ENCODE data around the gene GPR155. TPM values are rescaled to one million over a fixed set of nuclear protein-coding genes. Genes with fewer than 3 reads are reported as not detected.

GPR155 gene
- total and polyA plus RNA-seq, 2 experiments from 2014 or later = 1.2 to 1.3 TPM

- Histone ChIP-seq H3F3A (replicated peaks; ENCODE audit: low read depth) (no peaks in the 10 kb centered on the region), H3K4me1 (ENCODE audit: insufficient read depth) (no peaks in the 10 kb centered on the region), H2AFZ (no peak overlapping the region), H3K79me2 (replicated peaks; ENCODE audit: insufficient read depth) (no peaks in the 10 kb centered on the region), H3K9me2 (ENCODE audit: insufficient read depth) (no peaks in the 10 kb centered on the region), H3K4me3 (no peak overlapping the region), H3K4me2 (no peak overlapping the region), H3K27ac (ENCODE audit: low read depth) (no peak overlapping the region), H4K20me1 (replicated peaks; ENCODE audit: insufficient read depth) (no peaks in the 10 kb centered on the region), H3K27me3 (ENCODE audit: insufficient read depth) (no peaks in the 10 kb centered on the region), H3K36me3 (ENCODE audit: insufficient read depth) (no peaks in the 10 kb centered on the region)
- Mint-ChIP-seq H3K4me3 (no peak overlapping the region), H3K36me3 (ENCODE audit: low read depth) (no peaks in the 10 kb centered on the region), H3K27ac (no peak overlapping the region), H3K27me3 (ENCODE audit: insufficient read depth, low read depth, poor library complexity) (peaks cover 4% of the 10 kb centered on the region), H3K9me3 (no peaks in the 10 kb centered on the region), H3K4me1 (peaks cover 7% of the 10 kb centered on the region)
- no peak for TF ChIP-seq STAT1 (IDR thresholded peaks at IDR 0.05; ENCODE audit: unreplicated experiment)
- TF ChIP-seq ZNF462 (CRISPR knock-in tag; IDR thresholded peaks at IDR 0.05) = no peak
- no peak for TF ChIP-seq EZH2 (IDR thresholded peaks at IDR 0.05; ENCODE audit: low read depth, unreplicated experiment)
- no peak for TF ChIP-seq NANOG (IDR thresholded peaks at IDR 0.05; ENCODE audit: borderline replicate concordance)
- no peak for TF ChIP-seq ETS1 (IDR thresholded peaks at IDR 0.05)
- no peak for TF ChIP-seq REST (IDR thresholded peaks at IDR 0.05; ENCODE audit: unreplicated experiment)
- no peak for TF ChIP-seq CTCF (conservative IDR thresholded peaks at IDR 0.05; ENCODE audit: low read depth in 2 of 2)
- no peak for TF ChIP-seq ZNF114 (CRISPR knock-in tag; IDR thresholded peaks at IDR 0.05)
- TF ChIP-seq ZNF331 (CRISPR knock-in tag; IDR thresholded peaks at IDR 0.05; ENCODE audit: low read depth) = no peak
- TF ChIP-seq POLR2AphosphoS5 (IDR thresholded peaks at IDR 0.05; ENCODE audit: low read depth) = no peak
- TF ChIP-seq EZH2phosphoT487 (IDR thresholded peaks at IDR 0.05; ENCODE audit: unreplicated experiment) = no peak
- TF ChIP-seq CREB1 (CRISPR knock-in tag; IDR thresholded peaks at IDR 0.05; ENCODE audit: low read depth) = no peak
- DNase-seq (ENCODE audit: low spot score) = no peak
- no peak for ATAC-seq
Observed at GRCh38 chr2:174439950-174440349, 46.9 kb downstream of the GPR155 start.
